Lower lobe of right lung (tissue), 2 donors: ENCODE results near the gene CKAP2L. TPM values are rescaled to one million over a fixed set of nuclear protein-coding genes. Genes with fewer than 3 reads are reported as not detected.
A peak's percentile ranks its signal among the peaks of the same experiment; 100 is the strongest.

Experiments
- ATAC-seq, 2 donors: fragments of 200-7000 bp; cut with Tn5 transposase; one replicate each; pipeline ENCODE4 v1.9.1; 2020 to 2022; ENCODE audit warnings: mild to moderate bottlenecking in 2 of 2, moderate library complexity in 2 of 2
- DNase-seq: peaks from one replicate; pipeline ENCODE4 v3.0.0-alpha.2; 2020
- H3K27ac ChIP-seq: fragments of 200-600 bp; one replicate; pipeline ENCODE4 v1.8.0; 2022
- H3K27me3 ChIP-seq: fragments of 200-600 bp; one replicate; pipeline ENCODE4 v1.8.0; 2022; ENCODE audit warnings: low read depth
- H3K36me3 ChIP-seq: fragments of 200-600 bp; one replicate; pipeline ENCODE4 v1.8.0; 2022; ENCODE audit warnings: mild to moderate bottlenecking
- H3K4me1 ChIP-seq: fragments of 200-600 bp; one replicate; pipeline ENCODE4 v1.8.0; 2022
- H3K4me3 ChIP-seq: fragments of 200-600 bp; one replicate; pipeline ENCODE4 v1.8.0; 2022; ENCODE audit warnings: mild to moderate bottlenecking
- H3K9me3 ChIP-seq: fragments of 200-600 bp; one replicate; pipeline ENCODE4 v1.8.0; 2022
- intact Hi-C: fragments of 100-400 bp; cut with DNase I; formaldehyde crosslinking; loops from one replicate; pipeline ENCODE4 v1.11.0; 2022
- total RNA-seq: library from RNA; stranded (reverse); fragmentation: NEBNext Ultra II Directional; extraction: Animal tissue kit (Norgen Biotek cat#: 25700); gene quantifications from one replicate; pipeline ENCODE4 v1.2.1, GENCODE V29; 2021
- TF ChIP-seq, protein P1 (sequence below): fragments of 200-600 bp; IDR thresholded peaks from one replicate; pipeline ENCODE4 v1.8.0; 2022; ENCODE audit warnings: antibody characterized with exemption, mild to moderate bottlenecking
- donor health status: DM: no; HTN: yes; CAD: no; lungs with severe emphysema.

The CKAP2L gene
- total RNA-seq, 1 donor from 2014 or later = 1.3 TPM

DNA sequence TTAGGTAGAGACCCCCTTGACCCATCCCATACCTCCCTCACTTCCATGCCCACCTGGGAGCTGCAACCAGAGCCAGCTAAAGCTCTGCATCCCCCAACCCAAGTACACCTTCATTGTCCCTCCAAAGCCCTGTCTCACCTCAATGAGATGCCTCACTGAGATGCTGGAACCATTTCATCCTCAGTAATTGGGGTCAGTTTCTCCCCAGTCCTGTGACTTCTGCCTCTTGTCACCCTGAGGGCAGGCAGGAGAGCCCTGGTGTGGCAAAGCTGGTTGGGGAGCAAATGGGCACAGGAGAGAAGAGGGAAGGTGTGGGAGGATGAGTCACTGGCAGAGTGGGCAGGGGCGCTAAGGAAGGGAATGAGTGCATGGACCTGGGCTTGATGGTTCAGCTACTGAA lies 71.5 kb downstream of the CKAP2L start:
- intact Hi-C loops = no loop called here
- Histone ChIP-seq H3K9me3 (no peaks in the 10 kb centered on the region), H3K4me1 (peaks cover 30% of the 10 kb centered on the region), H3K36me3 (no peaks in the 10 kb centered on the region), H3K4me3 (no peak overlapping the region), H3K27me3 (no peaks in the 10 kb centered on the region), H3K27ac (peak overlapping the region; percentile 18)
- ATAC-seq (no peak), DNase-seq (no peak)
- TF ChIP-seq, protein P1, sequence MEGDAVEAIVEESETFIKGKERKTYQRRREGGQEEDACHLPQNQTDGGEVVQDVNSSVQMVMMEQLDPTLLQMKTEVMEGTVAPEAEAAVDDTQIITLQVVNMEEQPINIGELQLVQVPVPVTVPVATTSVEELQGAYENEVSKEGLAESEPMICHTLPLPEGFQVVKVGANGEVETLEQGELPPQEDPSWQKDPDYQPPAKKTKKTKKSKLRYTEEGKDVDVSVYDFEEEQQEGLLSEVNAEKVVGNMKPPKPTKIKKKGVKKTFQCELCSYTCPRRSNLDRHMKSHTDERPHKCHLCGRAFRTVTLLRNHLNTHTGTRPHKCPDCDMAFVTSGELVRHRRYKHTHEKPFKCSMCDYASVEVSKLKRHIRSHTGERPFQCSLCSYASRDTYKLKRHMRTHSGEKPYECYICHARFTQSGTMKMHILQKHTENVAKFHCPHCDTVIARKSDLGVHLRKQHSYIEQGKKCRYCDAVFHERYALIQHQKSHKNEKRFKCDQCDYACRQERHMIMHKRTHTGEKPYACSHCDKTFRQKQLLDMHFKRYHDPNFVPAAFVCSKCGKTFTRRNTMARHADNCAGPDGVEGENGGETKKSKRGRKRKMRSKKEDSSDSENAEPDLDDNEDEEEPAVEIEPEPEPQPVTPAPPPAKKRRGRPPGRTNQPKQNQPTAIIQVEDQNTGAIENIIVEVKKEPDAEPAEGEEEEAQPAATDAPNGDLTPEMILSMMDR = no peak

DNA sequence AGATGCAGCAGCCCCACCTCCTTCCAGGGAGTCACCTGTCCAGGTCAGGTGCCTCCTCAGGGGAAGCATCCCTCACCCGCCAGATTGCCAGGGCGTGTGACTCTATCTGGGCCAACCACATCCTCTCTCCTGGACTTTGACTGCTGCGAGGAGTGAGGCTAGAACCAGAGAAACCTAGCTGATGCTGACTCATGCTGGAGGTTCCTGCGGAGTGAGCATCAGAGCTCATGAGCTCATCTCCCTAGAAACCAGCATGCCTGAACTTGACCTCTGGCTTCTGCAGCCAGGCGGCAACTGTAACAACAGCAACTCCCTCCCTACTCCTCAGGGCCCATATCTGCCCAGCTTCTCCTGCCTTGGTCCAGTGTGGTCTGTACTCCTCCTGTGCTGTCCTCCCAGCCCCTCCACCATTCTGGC lies 71.9 kb downstream of the CKAP2L start:
- H3K27me3 ChIP-seq = no peaks in the 10 kb centered on the region
- H3K4me3 ChIP-seq = no peak overlapping the region
- DNase-seq = peak; percentile 70
- peak; percentile 70 to 80 for ATAC-seq
- TF ChIP-seq, protein P1 = no peak
- no peaks in the 10 kb centered on the region for H3K36me3 ChIP-seq
- peaks cover 30% of the 10 kb centered on the region for H3K4me1 ChIP-seq
- peak overlapping the region; percentile 18 for H3K27ac ChIP-seq
- intact Hi-C loops = no loop called here
- H3K9me3 ChIP-seq = no peaks in the 10 kb centered on the region

DNA sequence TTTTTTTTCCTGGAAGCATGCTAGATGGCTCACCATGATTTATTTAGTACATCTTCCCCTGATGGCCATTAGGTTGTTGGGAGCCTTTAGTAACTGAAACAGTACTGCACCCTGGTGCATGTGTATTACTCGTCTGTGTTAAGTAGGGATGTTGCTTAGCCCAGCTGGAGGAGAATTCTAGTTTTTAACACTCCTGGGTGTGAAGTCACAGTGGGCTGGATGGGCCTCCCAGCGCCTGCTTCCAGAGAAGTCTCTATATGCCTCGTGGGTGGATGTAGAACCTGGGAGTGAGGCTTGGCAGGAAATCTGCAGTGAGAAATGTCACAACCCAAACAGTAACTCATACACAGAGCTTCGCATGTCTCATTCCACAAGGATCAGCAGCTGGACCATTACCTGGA lies 72.5 kb downstream of the CKAP2L start:
- no peak overlapping the region for H3K27ac ChIP-seq

DNA sequence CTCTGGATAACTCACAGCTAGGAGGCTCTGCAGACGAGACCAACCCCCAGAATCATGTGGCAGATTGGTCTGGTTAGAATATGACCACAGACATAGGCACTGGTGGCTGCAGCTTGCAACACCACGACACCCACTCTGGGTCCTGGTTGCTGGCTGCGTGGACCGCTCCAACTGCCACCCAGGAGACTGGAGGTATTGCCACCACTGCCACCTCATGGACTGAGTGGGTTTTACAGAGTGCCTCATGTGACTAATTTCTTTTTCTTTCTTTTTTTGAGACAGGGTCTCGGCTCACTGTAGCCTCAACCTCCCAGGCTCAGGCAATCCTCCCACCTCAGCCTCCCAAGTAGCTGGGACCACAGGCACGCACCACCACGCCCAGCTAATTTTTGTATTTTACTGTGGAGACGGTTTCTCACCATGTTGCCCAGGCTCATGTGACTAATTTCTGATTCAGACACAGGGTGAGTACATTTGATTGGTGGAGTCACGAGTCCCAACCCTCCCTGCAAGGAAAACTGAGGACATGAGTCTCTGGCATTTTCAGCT lies 73.5 kb downstream of the CKAP2L start:
- peak overlapping the region; percentile 19 for H3K4me3 ChIP-seq
- H3K27me3 ChIP-seq = no peaks in the 10 kb centered on the region
- TF ChIP-seq, protein P1 = peak; percentile 75
- H3K27ac ChIP-seq = peak overlapping the region; percentile 68
- no peaks in the 10 kb centered on the region for H3K9me3 ChIP-seq
- ATAC-seq (peak; percentile 91 to 92), DNase-seq (peak; percentile 91)
- H3K36me3 ChIP-seq = no peaks in the 10 kb centered on the region
- intact Hi-C loops = no loop called here
- H3K4me1 ChIP-seq = peaks cover 30% of the 10 kb centered on the region

More for the DNA sequence above, 72.5 kb downstream of the CKAP2L start:
- TF ChIP-seq, protein P1 = no peak
- Histone ChIP-seq H3K4me1 (peaks cover 30% of the 10 kb centered on the region), H3K36me3 (no peaks in the 10 kb centered on the region), H3K27me3 (no peaks in the 10 kb centered on the region), H3K4me3 (no peak overlapping the region), H3K9me3 (no peaks in the 10 kb centered on the region)
- no peak for DNase-seq
- no peak for ATAC-seq
- intact Hi-C loops = no loop called here

DNA sequence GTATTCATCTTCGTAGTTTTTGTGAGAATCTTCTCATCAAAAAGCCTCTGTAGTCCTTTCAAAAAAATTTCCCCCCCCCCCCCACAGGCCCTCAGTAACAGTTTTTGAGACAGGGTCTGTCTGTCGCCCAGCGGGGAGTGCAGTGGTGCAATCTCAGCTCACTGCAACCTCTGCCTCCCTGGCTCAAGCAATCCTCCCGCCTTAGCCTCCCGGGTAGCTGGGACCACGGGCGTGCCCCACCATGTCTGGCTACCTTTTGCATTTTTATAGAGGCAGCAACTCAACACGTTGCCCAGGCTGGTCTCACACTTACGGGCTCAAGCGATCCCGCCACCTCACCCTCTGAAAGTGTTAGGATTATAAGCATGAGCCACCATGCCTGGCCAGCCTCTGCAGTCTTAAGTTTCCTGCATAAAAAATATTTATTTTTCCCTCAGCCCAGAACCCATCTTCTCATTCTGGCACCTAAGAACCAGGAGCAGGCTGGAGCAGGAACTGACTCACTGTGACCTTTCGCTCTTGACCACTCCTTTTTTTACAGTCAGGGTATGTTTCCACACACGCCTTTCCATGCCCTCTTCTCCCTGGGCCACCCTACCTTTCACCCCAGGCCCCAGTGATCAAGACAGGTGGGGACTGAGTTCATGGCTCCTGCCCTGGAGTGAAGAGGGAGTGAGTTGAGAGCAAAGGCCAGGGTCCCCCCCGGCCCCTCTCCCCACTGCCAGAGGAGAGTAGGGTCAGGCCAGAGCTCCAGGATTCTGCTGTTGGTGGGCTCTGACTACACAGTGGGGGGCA lies 76.1 kb downstream of the CKAP2L start:
- Histone ChIP-seq H3K27me3 (no peaks in the 10 kb centered on the region), H3K27ac (no peak overlapping the region), H3K9me3 (no peaks in the 10 kb centered on the region), H3K4me3 (no peak overlapping the region), H3K4me1 (peaks cover 25% of the 10 kb centered on the region), H3K36me3 (no peaks in the 10 kb centered on the region)
- ATAC-seq (no peak), DNase-seq (no peak)
- TF ChIP-seq, protein P1 = no peak
- intact Hi-C loops = loop anchor here (10.0 kb wide), 1 partner anchor 63 kb away; no protein-coding TSS in a partner anchor
